ENCODE results near the gene CAMK4.
A peak's percentile ranks its signal among the peaks of the same experiment; 100 is the strongest.

Gene CAMK4

GRCh38 chr5:111518777-111519176, 294.6 kb downstream of the CAMK4 start:
- DNase-seq (ENCODE audit: low read depth in 2 of 2) = peak in 1 of 2 donors; percentile 34

GRCh38 chr5:111520908-111521307, 296.7 kb downstream of the CAMK4 start:
- no peak for DNase-seq (ENCODE audit: low read depth in 2 of 2)
- no peak overlapping the region for H3K4me3 ChIP-seq (replicated peaks in 1 of 2; ENCODE audit: low read depth in 2 of 2, low read length in 2 of 2)
- no peak for TF ChIP-seq CTCF (IDR thresholded peaks at IDR 0.05; ENCODE audit: low read depth, low read length)

More at GRCh38 chr5:111518777-111519176, 294.6 kb downstream of the CAMK4 start:
- TF ChIP-seq CTCF (IDR thresholded peaks at IDR 0.05; ENCODE audit: low read depth, low read length) = no peak
- no peak overlapping the region for H3K4me3 ChIP-seq (replicated peaks in 1 of 2; ENCODE audit: low read depth in 2 of 2, low read length in 2 of 2)

GRCh38 chr5:111528056-111528455, 303.9 kb downstream of the CAMK4 start:
- TF ChIP-seq CTCF (IDR thresholded peaks at IDR 0.05; ENCODE audit: low read depth, low read length) = no peak
- DNase-seq (ENCODE audit: low read depth in 2 of 2) = no peak
- H3K4me3 ChIP-seq (replicated peaks in 1 of 2; ENCODE audit: low read depth in 2 of 2, low read length in 2 of 2) = no peak overlapping the region

GRCh38 chr5:111530298-111530740, 306.1 kb downstream of the CAMK4 start:
- DNase-seq (ENCODE audit: low read depth in 2 of 2) = peak; percentile 88 to 94
- no peak for TF ChIP-seq CTCF (IDR thresholded peaks at IDR 0.05; ENCODE audit: low read depth, low read length)
- H3K4me3 ChIP-seq (replicated peaks in 1 of 2; ENCODE audit: low read depth in 2 of 2, low read length in 2 of 2) = no peak overlapping the region

- TF ChIP-seq CTCF (IDR thresholded peaks at IDR 0.05; ENCODE audit: low read depth, low read length) = no peak
- H3K4me3 ChIP-seq (replicated peaks in 1 of 2; ENCODE audit: low read depth in 2 of 2, low read length in 2 of 2) = no peak overlapping the region
- peak in 1 of 2 donors; percentile 23 for DNase-seq (ENCODE audit: low read depth in 2 of 2)
These were observed 308.9 kb downstream of the CAMK4 start for GRCh38 chr5:111532886-111533582.

GRCh38 chr5:111535879-111536549, 311.8 kb downstream of the CAMK4 start:
- TF ChIP-seq CTCF (IDR thresholded peaks at IDR 0.05; ENCODE audit: low read depth, low read length) = no peak
- no peak overlapping the region for H3K4me3 ChIP-seq (replicated peaks in 1 of 2; ENCODE audit: low read depth in 2 of 2, low read length in 2 of 2)
- no peak for DNase-seq (ENCODE audit: low read depth in 2 of 2)
